VCaP (cell line): ENCODE data around the gene MMP23B.
A peak's percentile ranks its signal among the peaks of the same experiment; 100 is the strongest.

Experiments used
- H3K27ac ChIP-seq: fragments of 450-650 bp; 2 replicates; pipeline ENCODE4 v1.5.1; 2017
- CTCF ChIP-seq: fragments of 450-650 bp; conservative IDR thresholded peaks from 2 replicates; pipeline ENCODE4 v1.5.1; 2017; ENCODE audit warnings: mild to moderate bottlenecking, moderate library complexity

MMP23B gene

GRCh38 chr1:1618396-1619068 is 13.4 kb upstream of the MMP23B start:
- no peak overlapping the region for H3K27ac ChIP-seq
- no peak for TF ChIP-seq CTCF

- peak; percentile 40; the same call in 1 of the 2 replicates for TF ChIP-seq CTCF
- no peak overlapping the region for H3K27ac ChIP-seq
These were observed 12.0 kb upstream of the MMP23B start for GRCh38 chr1:1619917-1620361.

- H3K27ac ChIP-seq: no peak overlapping the region
- TF ChIP-seq CTCF: 0 out of 2 replicates have a peak, but pooled peaks have one; percentile 4
These were observed 11.4 kb upstream of the MMP23B start for GRCh38 chr1:1620433-1621139.

GRCh38 chr1:1621173-1622009 is 10.6 kb upstream of the MMP23B start:
- no peak overlapping the region for H3K27ac ChIP-seq
- no peak for TF ChIP-seq CTCF

- H3K27ac ChIP-seq: no peak overlapping the region
- no peak for TF ChIP-seq CTCF
These were observed 9.8 kb upstream of the MMP23B start for GRCh38 chr1:1622010-1622787.

GRCh38 chr1:1622788-1623094 is 9.2 kb upstream of the MMP23B start:
- TF ChIP-seq CTCF: no peak
- H3K27ac ChIP-seq: no peak overlapping the region
